GM20000 (cell line): ENCODE results near the gene BRIP1.
"Not testable (repeated sequence)": the region's sequence is repeated elsewhere in the genome, so short reads cannot be mapped to it uniquely, and the experiment has no call there.

Experiments used
- DNase-seq: peaks from one replicate; pipeline ENCODE4 v3.0.0; 2012; ENCODE audit warnings: low spot score
- CTCF ChIP-seq: IDR thresholded peaks from 2 replicates; pipeline ENCODE4 v1.5.1; 2012; ENCODE audit warnings: mild to moderate bottlenecking, control low read depth; ENCODE audit errors: extremely low read depth, missing control alignments

BRIP1 gene

GRCh38 chr17:61825448-61826137, 37.7 kb downstream of the BRIP1 start:
- no peak for DNase-seq
- no peak for TF ChIP-seq CTCF

GRCh38 chr17:61822326-61823285, 40.7 kb downstream of the BRIP1 start:
- TF ChIP-seq CTCF = no peak
- no peak for DNase-seq

- no peak for TF ChIP-seq CTCF
Measured at GRCh38 chr17:61821655-61822054, 41.7 kb downstream of the BRIP1 start.

GRCh38 chr17:61819265-61819664, 44.1 kb downstream of the BRIP1 start:
- DNase-seq = not testable (repeated sequence)

More at GRCh38 chr17:61821655-61822054, 41.7 kb downstream of the BRIP1 start:
- no peak for DNase-seq

- no peak for DNase-seq
- TF ChIP-seq CTCF = no peak
Measured at GRCh38 chr17:61818225-61818624, 45.1 kb downstream of the BRIP1 start.

- TF ChIP-seq CTCF = no peak
- no peak for DNase-seq
Measured at GRCh38 chr17:61817452-61817851, 45.9 kb downstream of the BRIP1 start.

- no peak for DNase-seq
- no peak for TF ChIP-seq CTCF
Measured at GRCh38 chr17:61816538-61816937, 46.8 kb downstream of the BRIP1 start.
